Naive thymus-derived CD4-positive, alpha-beta T cell (primary cell): ENCODE results near the gene FRMD4A. TPM values are rescaled to one million over a fixed set of nuclear protein-coding genes. Genes with fewer than 3 reads are reported as not detected.

Experiments used
- ATAC-seq: fragments of 150-1000 bp; cut with Tn5 transposase; 2 replicates; pipeline ENCODE4 v1.10.0; 2021; ENCODE audit warnings: mild to moderate bottlenecking, moderate library complexity
- CTCF ChIA-PET: fragments of 350-600 bp; sonication (Branson Sonifier 250); formaldehyde crosslinking; loops from one replicate; lab custom pipeline; 2021; ENCODE audit warnings: antibody characterized with exemption; lab: Charles Lee
- POLR2A ChIA-PET: fragments of 350-600 bp; sonication (Branson Sonifier 250); formaldehyde crosslinking; loops from one replicate; lab custom pipeline; 2021; ENCODE audit warnings: antibody characterized with exemption, inconsistent platforms; lab: Charles Lee
- DNase-seq, 9 donors: peaks; one replicate each; pipeline versions ENCODE4 v3.0.0 to v3.0.0-alpha.2; 2020 to 2022; ENCODE audit warnings: mixed read lengths in 1 of 9
- H3K27ac ChIP-seq: one replicate; pipeline ENCODE4 v1.7.0; 2013; ENCODE audit warnings: mild to moderate bottlenecking, low read depth, low read length, moderate library complexity
- H3K27me3 ChIP-seq, 2 donors: one replicate each; pipeline ENCODE4 v1.7.0; 2013; ENCODE audit warnings: low read length in 2 of 2, mild to moderate bottlenecking in 2 of 2, moderate library complexity in 2 of 2; ENCODE audit not compliant: control insufficient read depth in 2 of 2, insufficient read depth in 2 of 2
- H3K36me3 ChIP-seq, 3 experiments: 1 replicate in 2 of 3; 2 replicates in 1 of 3; pipeline ENCODE4 v1.7.0; 2013; ENCODE audit warnings: low read length in 3 of 3, mild to moderate bottlenecking in 3 of 3, moderate library complexity in 1 of 3; ENCODE audit not compliant: insufficient read depth in 3 of 3, control insufficient read depth in 2 of 3
- H3K4me1 ChIP-seq, 2 donors: one replicate each; pipeline ENCODE4 v1.7.0; 2013; ENCODE audit warnings: low read length in 2 of 2, mild to moderate bottlenecking in 2 of 2, moderate library complexity in 1 of 2; ENCODE audit not compliant: control insufficient read depth in 2 of 2, insufficient read depth in 2 of 2
- H3K4me3 ChIP-seq: 2 replicates; pipeline ENCODE4 v1.7.0; 2013; ENCODE audit warnings: mild to moderate bottlenecking, low read length
- H3K9me3 ChIP-seq, 3 experiments: 1 replicate in 2 of 3; 2 replicates in 1 of 3; pipeline ENCODE4 v1.7.0; 2013; ENCODE audit warnings: low read length in 3 of 3; ENCODE audit not compliant: control insufficient read depth in 2 of 3
- H3K27ac Mint-ChIP-seq, 9 donors: one replicate each; pipeline ENCODE4 v1.8.0; 2020 to 2022; ENCODE audit warnings: mixed read lengths in 9 of 9, mild to moderate bottlenecking in 8 of 9, moderate library complexity in 5 of 9, inconsistent platforms in 2 of 9
- H3K27me3 Mint-ChIP-seq, 5 donors: one replicate each; pipeline ENCODE4 v1.8.0; 2021 to 2022; ENCODE audit warnings: mixed read lengths in 5 of 5, mild to moderate bottlenecking in 1 of 5
- H3K36me3 Mint-ChIP-seq, 5 donors: one replicate each; pipeline ENCODE4 v1.8.0; 2020 to 2022; ENCODE audit warnings: mixed read lengths in 5 of 5, mild to moderate bottlenecking in 3 of 5, inconsistent platforms in 1 of 5
- H3K4me1 Mint-ChIP-seq, 7 donors: one replicate each; pipeline ENCODE4 v1.8.0; 2020 to 2022; ENCODE audit warnings: mixed read lengths in 7 of 7, mild to moderate bottlenecking in 3 of 7, inconsistent platforms in 1 of 7
- H3K4me3 Mint-ChIP-seq, 10 donors: one replicate each; pipeline ENCODE4 v1.8.0; 2020 to 2022; ENCODE audit warnings: mild to moderate bottlenecking in 10 of 10, mixed read lengths in 10 of 10, moderate library complexity in 6 of 10, inconsistent platforms in 2 of 10
- H3K9me3 Mint-ChIP-seq, 11 donors: one replicate each; pipeline ENCODE4 v1.8.0; 2020 to 2022; ENCODE audit warnings: mixed read lengths in 11 of 11, mild to moderate bottlenecking in 4 of 11, inconsistent platforms in 1 of 11, moderate library complexity in 1 of 11
- intact Hi-C, 2 donors: fragments of 100-400 bp; cut with micrococcal nuclease; formaldehyde crosslinking; loops; one replicate each; pipeline ENCODE4 v1.15.1; 2023
- polyA plus RNA-seq, 2 donors: library from polyadenylated mRNA; unstranded; fragments of 300-500 nt; fragmentation: Illumina TruSeq; gene quantifications; one replicate each; pipeline ENCODE4 v1.2.3, GENCODE V29; 2021
- total RNA-seq, 6 experiments: library from RNA in 5 of 6; stranded (reverse) in 5 of 6; gene quantifications; 1 replicate in 5 of 6; 2 replicates in 1 of 6; pipeline ENCODE4 v1.2.3 and lab custom pipeline; 2021 to 2026

FRMD4A gene
- total and polyA plus RNA-seq, 7 experiments from 2014 or later = 0.10 to 3.1 (median 0.62) TPM

GRCh38 chr10:13949844-13950542, 380.7 kb downstream of the FRMD4A start:
- ATAC-seq = no peak
- Mint-ChIP-seq H3K9me3 (peaks cover 0 to 8% (median 2%) of the 10 kb centered on the region in 11 donors), H3K27ac (no peak overlapping the region), H3K36me3 (peaks cover 0 to 8% (median 4%) of the 10 kb centered on the region in 5 donors), H3K27me3 (peaks cover 0 to 8% (median 0%) of the 10 kb centered on the region in 5 donors), H3K4me3 (no peak overlapping the region), H3K4me1 (peaks cover 0 to 11% (median 0%) of the 10 kb centered on the region in 7 donors)
- H3K27ac ChIP-seq = no peak overlapping the region
- intact Hi-C loops = no loop called here
- no peak for DNase-seq
- no peaks in the 10 kb centered on the region for H3K36me3 ChIP-seq
- H3K9me3 ChIP-seq = no peaks in the 10 kb centered on the region
- H3K4me1 ChIP-seq = no peaks in the 10 kb centered on the region
- H3K27me3 ChIP-seq = no peaks in the 10 kb centered on the region
- no peak overlapping the region for H3K4me3 ChIP-seq
- ChIA-PET CTCF (interaction anchor here (0.8 kb wide), 1 partner anchor 800 kb away, joined by 3 read pairs; no protein-coding TSS in a partner anchor), POLR2A (interaction anchor here (0.7 kb wide), 1 partner anchor 498 kb away, joined by 3 read pairs; no protein-coding TSS in a partner anchor)

- ATAC-seq = no peak
- Mint-ChIP-seq H3K4me1 (peaks cover 0 to 30% (median 12%) of the 10 kb centered on the region in 7 donors), H3K27me3 (peaks cover 0 to 5% (median 2%) of the 10 kb centered on the region in 5 donors), H3K4me3 (no peak overlapping the region), H3K36me3 (peaks cover 0 to 6% (median 0%) of the 10 kb centered on the region in 5 donors), H3K9me3 (peaks cover 0 to 7% (median 0%) of the 10 kb centered on the region in 11 donors), H3K27ac (no peak overlapping the region)
- no peaks in the 10 kb centered on the region for H3K27me3 ChIP-seq
- no peak overlapping the region for H3K27ac ChIP-seq
- peaks cover 0 to 5% of the 10 kb centered on the region in 2 donors for H3K4me1 ChIP-seq
- intact Hi-C loops = no loop called here
- H3K36me3 ChIP-seq = no peaks in the 10 kb centered on the region
- CTCF ChIA-PET = no interaction called here
- DNase-seq = no peak
- H3K4me3 ChIP-seq = no peak overlapping the region
- POLR2A ChIA-PET = no interaction called here
- no peaks in the 10 kb centered on the region for H3K9me3 ChIP-seq
Measured at GRCh38 chr10:13946209-13946460, 384.6 kb downstream of the FRMD4A start.

GRCh38 chr10:13945390-13946208, 385.1 kb downstream of the FRMD4A start:
- H3K27ac ChIP-seq = no peak overlapping the region
- H3K36me3 Mint-ChIP-seq = peaks cover 0 to 2% (median 0%) of the 10 kb centered on the region in 5 donors
- H3K9me3 ChIP-seq = no peaks in the 10 kb centered on the region
- DNase-seq (no peak), ATAC-seq (no peak)
- H3K27me3 ChIP-seq = no peaks in the 10 kb centered on the region
- H3K27ac Mint-ChIP-seq = no peak overlapping the region
- CTCF ChIA-PET = no interaction called here
- peaks cover 0 to 24% (median 12%) of the 10 kb centered on the region in 7 donors for H3K4me1 Mint-ChIP-seq
- intact Hi-C loops = no loop called here
- peaks cover 0 to 6% (median 0%) of the 10 kb centered on the region in 5 donors for H3K27me3 Mint-ChIP-seq
- H3K4me3 ChIP-seq = no peak overlapping the region
- peaks cover 0 to 2% (median 0%) of the 10 kb centered on the region in 11 donors for H3K9me3 Mint-ChIP-seq
- H3K4me3 Mint-ChIP-seq = no peak overlapping the region
- peaks cover 0 to 5% of the 10 kb centered on the region in 2 donors for H3K4me1 ChIP-seq
- POLR2A ChIA-PET = no interaction called here
- H3K36me3 ChIP-seq = no peaks in the 10 kb centered on the region

GRCh38 chr10:13944823-13945222, 385.9 kb downstream of the FRMD4A start:
- Mint-ChIP-seq H3K27ac (no peak overlapping the region), H3K4me1 (peaks cover 0 to 22% (median 12%) of the 10 kb centered on the region in 7 donors), H3K4me3 (no peak overlapping the region), H3K36me3 (peaks cover 0 to 3% (median 0%) of the 10 kb centered on the region in 5 donors), H3K27me3 (peaks cover 0 to 6% (median 0%) of the 10 kb centered on the region in 5 donors), H3K9me3 (peaks cover 0 to 5% (median 0%) of the 10 kb centered on the region in 11 donors)
- Histone ChIP-seq H3K27me3 (no peaks in the 10 kb centered on the region), H3K27ac (no peak overlapping the region), H3K36me3 (no peaks in the 10 kb centered on the region), H3K4me3 (no peak overlapping the region), H3K9me3 (no peaks in the 10 kb centered on the region), H3K4me1 (peaks cover 0 to 5% of the 10 kb centered on the region in 2 donors)
- ChIA-PET POLR2A (no interaction called here), CTCF (no interaction called here)
- no peak for DNase-seq
- intact Hi-C loops = no loop called here
- no peak for ATAC-seq

- Histone ChIP-seq H3K27ac (no peak overlapping the region), H3K4me3 (no peak overlapping the region), H3K27me3 (no peaks in the 10 kb centered on the region), H3K9me3 (no peaks in the 10 kb centered on the region), H3K4me1 (peaks cover 0 to 5% of the 10 kb centered on the region in 2 donors), H3K36me3 (no peaks in the 10 kb centered on the region)
- POLR2A ChIA-PET = no interaction called here
- peaks cover 0 to 22% (median 12%) of the 10 kb centered on the region in 7 donors for H3K4me1 Mint-ChIP-seq
- DNase-seq (no peak), ATAC-seq (no peak)
- peaks cover 0 to 3% (median 0%) of the 10 kb centered on the region in 5 donors for H3K36me3 Mint-ChIP-seq
- H3K4me3 Mint-ChIP-seq = peak overlapping the region in 1 of 10 donors; percentile 3
- intact Hi-C loops = no loop called here
- CTCF ChIA-PET = no interaction called here
- peaks cover 0 to 5% (median 0%) of the 10 kb centered on the region in 11 donors for H3K9me3 Mint-ChIP-seq
- peaks cover 0 to 6% (median 0%) of the 10 kb centered on the region in 5 donors for H3K27me3 Mint-ChIP-seq
- H3K27ac Mint-ChIP-seq = peak overlapping the region in 3 of 9 donors; percentile 2 to 10 (median 6)
Measured at GRCh38 chr10:13943735-13944398, 386.9 kb downstream of the FRMD4A start.

GRCh38 chr10:13942035-13942434, 388.7 kb downstream of the FRMD4A start:
- DNase-seq (no peak), ATAC-seq (no peak)
- ChIA-PET POLR2A (interaction anchor here (0.5 kb wide), 1 partner anchor 165 kb away, joined by 3 read pairs; no protein-coding TSS in a partner anchor), CTCF (no interaction called here)
- H3K36me3 ChIP-seq = no peaks in the 10 kb centered on the region
- H3K27ac ChIP-seq = no peak overlapping the region
- H3K36me3 Mint-ChIP-seq = peaks cover 0 to 3% (median 0%) of the 10 kb centered on the region in 5 donors
- intact Hi-C loops = no loop called here
- peaks cover 0 to 5% (median 0%) of the 10 kb centered on the region in 11 donors for H3K9me3 Mint-ChIP-seq
- H3K9me3 ChIP-seq = no peaks in the 10 kb centered on the region
- peaks cover 0 to 5% of the 10 kb centered on the region in 2 donors for H3K4me1 ChIP-seq
- H3K4me3 ChIP-seq = no peak overlapping the region
- H3K4me1 Mint-ChIP-seq = peaks cover 0 to 22% (median 12%) of the 10 kb centered on the region in 7 donors
- peak overlapping the region in 7 of 10 donors; percentile 11 to 50 (median 29) for H3K4me3 Mint-ChIP-seq
- H3K27ac Mint-ChIP-seq = no peak overlapping the region
- peaks cover 0 to 6% (median 2%) of the 10 kb centered on the region in 5 donors for H3K27me3 Mint-ChIP-seq
- H3K27me3 ChIP-seq = no peaks in the 10 kb centered on the region
